ENCODE results near the gene SZRD1. TPM values are rescaled to one million over a fixed set of nuclear protein-coding genes. Genes with fewer than 3 reads are reported as not detected.

Gene SZRD1
- total RNA-seq, 1 donor from 2014 or later = 119 TPM

DNA sequence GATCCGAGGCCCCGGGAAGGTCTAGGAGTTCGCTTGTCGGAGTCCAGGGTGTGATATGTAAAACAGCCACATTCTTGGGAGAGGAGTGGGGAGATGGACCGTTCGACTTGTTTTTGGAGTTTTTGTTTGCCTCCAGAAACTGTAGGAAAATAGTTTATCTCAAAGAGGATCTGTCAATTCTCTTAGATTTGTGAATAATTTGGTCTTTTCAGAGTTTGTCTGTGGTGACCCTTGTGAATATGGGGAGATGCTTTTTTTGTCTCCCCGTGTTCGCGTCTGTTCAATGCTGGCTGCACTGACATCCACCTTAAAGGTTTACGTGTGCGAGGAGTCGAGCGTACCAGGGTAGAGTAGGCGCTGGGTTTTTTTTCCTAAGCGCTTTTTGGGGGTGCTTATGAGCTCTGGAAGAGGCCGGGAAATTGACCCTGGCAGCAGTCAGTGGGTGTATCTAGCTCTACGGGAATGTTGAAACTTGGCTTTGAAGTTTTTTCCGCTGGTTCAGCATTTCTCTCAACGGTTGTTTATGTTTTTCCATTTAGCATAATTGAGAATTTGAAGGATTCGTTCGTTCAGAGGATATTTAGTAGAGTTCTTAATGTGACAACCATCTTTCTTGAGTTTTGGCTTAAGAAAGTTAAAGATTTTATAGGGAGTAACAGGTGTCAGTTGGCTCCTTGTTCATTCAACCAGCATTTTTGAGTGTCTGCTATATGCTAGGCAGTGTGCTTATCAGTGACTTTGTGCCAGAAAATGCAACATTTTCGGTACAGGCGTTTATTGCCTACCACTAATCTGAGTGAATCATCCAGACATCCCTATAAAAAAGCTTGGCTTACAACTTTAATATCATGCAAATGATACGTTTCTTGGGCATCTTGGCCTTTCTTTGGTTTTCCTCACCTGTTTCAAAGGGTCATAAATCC is 1.2 kb downstream of the SZRD1 start:
- TF ChIP-seq, protein P1, sequence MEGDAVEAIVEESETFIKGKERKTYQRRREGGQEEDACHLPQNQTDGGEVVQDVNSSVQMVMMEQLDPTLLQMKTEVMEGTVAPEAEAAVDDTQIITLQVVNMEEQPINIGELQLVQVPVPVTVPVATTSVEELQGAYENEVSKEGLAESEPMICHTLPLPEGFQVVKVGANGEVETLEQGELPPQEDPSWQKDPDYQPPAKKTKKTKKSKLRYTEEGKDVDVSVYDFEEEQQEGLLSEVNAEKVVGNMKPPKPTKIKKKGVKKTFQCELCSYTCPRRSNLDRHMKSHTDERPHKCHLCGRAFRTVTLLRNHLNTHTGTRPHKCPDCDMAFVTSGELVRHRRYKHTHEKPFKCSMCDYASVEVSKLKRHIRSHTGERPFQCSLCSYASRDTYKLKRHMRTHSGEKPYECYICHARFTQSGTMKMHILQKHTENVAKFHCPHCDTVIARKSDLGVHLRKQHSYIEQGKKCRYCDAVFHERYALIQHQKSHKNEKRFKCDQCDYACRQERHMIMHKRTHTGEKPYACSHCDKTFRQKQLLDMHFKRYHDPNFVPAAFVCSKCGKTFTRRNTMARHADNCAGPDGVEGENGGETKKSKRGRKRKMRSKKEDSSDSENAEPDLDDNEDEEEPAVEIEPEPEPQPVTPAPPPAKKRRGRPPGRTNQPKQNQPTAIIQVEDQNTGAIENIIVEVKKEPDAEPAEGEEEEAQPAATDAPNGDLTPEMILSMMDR (IDR thresholded peaks at IDR 0.05; ENCODE audit: unreplicated experiment) = no peak

DNA sequence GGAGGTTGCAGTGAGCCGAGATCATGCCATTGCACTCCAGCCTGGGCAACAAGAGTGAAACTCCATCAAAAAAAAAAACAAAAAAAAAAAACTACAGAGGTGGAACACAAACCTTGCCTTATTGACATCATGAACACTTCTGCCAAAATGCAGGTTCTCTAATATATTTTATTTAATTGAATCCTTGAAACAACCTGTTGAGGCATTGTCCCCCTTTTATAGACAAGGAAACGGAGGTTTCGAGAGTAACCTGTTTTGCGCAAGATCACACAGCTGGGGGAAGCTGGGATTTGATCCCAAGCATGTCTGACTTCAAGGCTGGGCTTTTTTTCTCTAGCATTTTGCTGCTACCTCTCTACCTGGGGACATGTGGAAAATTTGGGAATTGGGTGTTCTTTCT is 2.8 kb downstream of the SZRD1 start:
- TF ChIP-seq, protein P1 (IDR thresholded peaks at IDR 0.05; ENCODE audit: unreplicated experiment) = no peak
- no peaks in the 10 kb centered on the region for H3K27me3 Mint-ChIP-seq (ENCODE audit: low read depth)
- H3K4me3 Mint-ChIP-seq = no peak overlapping the region
- H3K36me3 Mint-ChIP-seq = peaks cover 5% of the 10 kb centered on the region
- peaks cover 45% of the 10 kb centered on the region for H3K4me1 Mint-ChIP-seq
- no peak overlapping the region for H3K27ac Mint-ChIP-seq
- no peaks in the 10 kb centered on the region for H3K9me3 Mint-ChIP-seq
- no peak for DNase-seq (ENCODE audit: low spot score in 2 of 2, unreplicated experiment in 2 of 2)

More for the DNA sequence above, 1.2 kb downstream of the SZRD1 start:
- H3K4me1 Mint-ChIP-seq = peaks cover 35% of the 10 kb centered on the region
- no peaks in the 10 kb centered on the region for H3K27me3 Mint-ChIP-seq (ENCODE audit: low read depth)
- peak overlapping the region; percentile 99 for H3K27ac Mint-ChIP-seq
- DNase-seq (ENCODE audit: low spot score in 2 of 2, unreplicated experiment in 2 of 2) = no peak
- H3K36me3 Mint-ChIP-seq = peaks cover 5% of the 10 kb centered on the region
- H3K4me3 Mint-ChIP-seq = peak overlapping the region; percentile 85
- H3K9me3 Mint-ChIP-seq = no peaks in the 10 kb centered on the region

DNA sequence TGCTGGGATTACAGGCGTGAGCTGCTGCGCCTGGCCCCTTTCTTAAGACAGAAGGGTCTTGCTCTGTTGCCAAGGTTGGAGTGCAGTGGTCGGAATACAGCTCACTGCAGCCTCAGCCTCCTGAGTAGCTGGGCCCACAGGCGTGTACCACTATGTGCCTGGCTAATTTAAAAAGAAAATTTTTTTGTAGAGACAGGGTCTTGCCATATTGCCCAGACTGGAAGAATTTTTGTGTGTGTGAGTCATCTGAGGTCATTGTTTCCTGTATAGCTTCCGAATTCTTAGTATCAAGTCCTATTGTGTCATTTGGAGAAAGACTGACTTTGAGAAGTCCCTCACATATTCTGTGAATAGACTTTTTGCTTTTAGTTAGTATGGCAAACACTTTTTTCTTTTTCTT is 4.7 kb downstream of the SZRD1 start:
- no peaks in the 10 kb centered on the region for H3K27me3 Mint-ChIP-seq (ENCODE audit: low read depth)
- TF ChIP-seq, protein P1 (IDR thresholded peaks at IDR 0.05; ENCODE audit: unreplicated experiment) = no peak
- H3K4me1 Mint-ChIP-seq = peaks cover 57% of the 10 kb centered on the region
- no peaks in the 10 kb centered on the region for H3K9me3 Mint-ChIP-seq
- no peak overlapping the region for H3K4me3 Mint-ChIP-seq
- no peak for DNase-seq (ENCODE audit: low spot score in 2 of 2, unreplicated experiment in 2 of 2)
- H3K27ac Mint-ChIP-seq = peak overlapping the region; percentile 53
- H3K36me3 Mint-ChIP-seq = peaks cover 5% of the 10 kb centered on the region

DNA sequence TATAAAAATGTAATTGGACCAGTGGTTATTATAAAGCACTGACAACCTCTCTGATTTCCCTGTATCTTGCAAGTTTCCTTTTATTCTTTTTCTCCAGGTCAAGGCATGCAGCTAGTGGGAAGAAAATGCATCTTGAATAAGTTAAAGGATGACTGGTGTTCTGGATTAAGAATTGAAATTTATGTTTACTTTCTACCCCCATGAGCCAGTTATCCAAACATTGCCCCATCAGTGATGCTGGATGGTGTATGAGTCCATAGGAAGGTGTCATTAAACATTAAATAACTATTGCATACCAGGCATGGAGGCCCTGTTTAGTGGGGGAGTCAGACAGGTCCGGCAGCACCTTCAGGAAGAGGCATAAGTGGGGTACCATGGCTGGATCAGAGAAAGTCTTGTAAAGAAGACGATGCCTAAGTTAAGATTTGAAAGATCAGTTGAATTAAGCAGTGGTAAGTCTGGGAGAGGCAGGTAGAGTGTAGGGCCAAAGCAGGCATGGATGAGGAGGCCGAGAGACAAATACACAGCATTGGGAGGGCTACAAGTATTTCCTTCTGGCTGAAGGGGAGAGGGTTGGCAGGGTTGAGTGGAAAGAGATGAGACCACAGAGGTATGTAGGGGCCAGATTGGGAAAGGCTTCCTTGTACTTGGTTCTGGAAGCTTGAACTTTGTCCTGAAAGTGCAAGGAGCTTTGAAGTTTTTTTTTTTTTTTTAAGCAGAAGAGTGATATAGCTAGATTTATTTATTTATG is 5.7 kb downstream of the SZRD1 start:
- H3K4me1 Mint-ChIP-seq = peaks cover 64% of the 10 kb centered on the region
- peak overlapping the region; percentile 44 for H3K27ac Mint-ChIP-seq
- H3K4me3 Mint-ChIP-seq = no peak overlapping the region
- H3K9me3 Mint-ChIP-seq = no peaks in the 10 kb centered on the region
- peaks cover 5% of the 10 kb centered on the region for H3K36me3 Mint-ChIP-seq
- TF ChIP-seq, protein P1 (IDR thresholded peaks at IDR 0.05; ENCODE audit: unreplicated experiment) = no peak
- no peaks in the 10 kb centered on the region for H3K27me3 Mint-ChIP-seq (ENCODE audit: low read depth)
- no peak for DNase-seq (ENCODE audit: low spot score in 2 of 2, unreplicated experiment in 2 of 2)

DNA sequence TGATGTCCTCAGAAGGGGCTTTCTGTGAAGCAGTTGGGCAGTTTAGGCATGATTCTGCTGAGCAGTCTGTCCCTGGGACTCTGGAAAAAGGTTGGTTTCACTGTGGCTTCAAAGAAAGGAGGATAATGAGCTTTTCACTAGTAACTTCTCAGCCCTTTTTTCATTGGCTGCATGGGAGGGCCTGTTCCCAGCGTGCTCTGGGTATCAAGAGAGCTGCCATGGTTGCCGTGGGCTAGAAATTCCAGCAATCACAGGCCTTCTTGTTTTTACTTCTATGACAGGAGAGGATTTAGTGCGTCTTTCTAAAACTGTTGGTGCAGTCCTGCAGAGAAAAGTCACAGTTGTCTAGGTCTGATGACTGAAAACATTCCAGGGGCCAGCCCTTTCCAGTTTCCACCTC is 7.2 kb downstream of the SZRD1 start:
- DNase-seq (ENCODE audit: low spot score in 2 of 2, unreplicated experiment in 2 of 2) = no peak

More for the DNA sequence above, 7.2 kb downstream of the SZRD1 start:
- Mint-ChIP-seq H3K9me3 (no peaks in the 10 kb centered on the region), H3K27me3 (ENCODE audit: low read depth) (no peaks in the 10 kb centered on the region), H3K4me3 (no peak overlapping the region), H3K4me1 (peaks cover 57% of the 10 kb centered on the region), H3K36me3 (peaks cover 5% of the 10 kb centered on the region), H3K27ac (peak overlapping the region; percentile 97)
- TF ChIP-seq, protein P1 (IDR thresholded peaks at IDR 0.05; ENCODE audit: unreplicated experiment) = no peak

All from mesothelial cell of epicardium (in vitro differentiated cells).